ENCODE results near the gene PDF.

PDF gene

DNA sequence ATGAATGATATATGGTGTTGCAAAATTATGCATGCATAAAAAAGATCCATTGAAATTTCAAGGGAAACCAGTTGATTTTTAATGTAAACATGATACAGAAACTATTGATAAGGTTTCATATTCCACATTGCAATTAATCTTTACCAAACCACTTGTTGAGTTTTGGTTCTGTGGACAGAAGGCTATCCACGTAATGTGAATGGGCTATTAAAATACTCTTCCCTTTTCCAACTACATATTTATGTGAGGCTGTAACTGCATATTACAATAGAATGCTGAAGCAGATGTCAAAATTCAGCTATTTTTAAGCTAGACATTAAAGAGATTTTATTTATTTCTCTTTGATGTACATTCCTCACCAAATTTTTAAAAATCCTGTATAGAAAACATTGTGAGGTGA lies 53.0 kb downstream of the PDF start:
- no peak for DNase-seq (ENCODE audit: low spot score)
